ENCODE results near the gene BIVM.

BIVM gene

DNA sequence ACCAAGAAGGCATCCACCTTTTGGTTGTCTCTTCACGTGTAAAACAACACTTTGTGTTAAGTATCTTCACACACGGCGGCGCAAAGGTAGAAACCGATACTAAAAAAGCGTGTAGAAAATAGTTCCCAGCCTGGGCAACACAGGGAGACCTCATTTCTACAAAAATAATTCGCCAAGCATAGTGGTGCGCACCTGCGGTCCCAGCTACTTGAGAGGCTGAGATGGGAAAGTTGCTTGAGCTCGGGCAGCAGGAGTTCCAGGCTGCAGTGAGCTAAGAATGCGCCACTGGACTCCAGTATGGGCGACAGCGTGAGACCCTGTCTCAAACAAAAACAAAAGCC, 46.3 kb downstream of the BIVM start:
- DNase-seq (ENCODE audit: low read depth): no peak

DNA sequence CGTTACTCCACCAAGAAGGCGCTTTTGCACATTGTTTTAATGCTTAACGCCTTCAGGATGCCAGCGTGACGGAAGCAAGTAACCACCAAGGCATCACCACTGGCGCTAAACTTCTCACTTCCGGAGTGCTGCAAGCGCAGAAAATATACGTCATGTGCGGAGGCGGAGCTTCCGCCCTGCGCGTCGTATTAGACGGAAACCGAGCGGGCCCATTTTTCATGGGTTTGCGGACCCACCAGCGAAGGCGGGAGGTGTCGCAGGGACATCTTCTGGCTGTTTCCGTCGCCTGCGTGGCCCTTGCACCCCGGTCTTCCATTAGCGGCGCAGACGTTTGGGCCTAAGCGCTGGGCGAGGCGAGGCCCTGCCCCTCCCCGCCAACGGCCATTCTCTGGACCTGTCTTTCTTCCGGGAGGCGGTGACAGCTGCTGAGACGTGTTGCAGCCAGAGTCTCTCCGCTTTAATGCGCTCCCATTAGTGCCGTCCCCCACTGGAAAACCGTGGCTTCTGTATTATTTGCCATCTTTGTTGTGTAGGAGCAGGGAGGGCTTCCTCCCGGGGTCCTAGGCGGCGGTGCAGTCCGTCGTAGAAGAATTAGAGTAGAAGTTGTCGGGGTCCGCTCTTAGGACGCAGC, 46.8 kb downstream of the BIVM start, which contains the start of gene ERCC5:
TSS of gene ERCC5 (plus strand) at position 403 of the 631 bp plus-strand sequence. CDS start 235 bp downstream, outside the sequence.
- DNase-seq (ENCODE audit: low read depth): peak; percentile 98

DNA sequence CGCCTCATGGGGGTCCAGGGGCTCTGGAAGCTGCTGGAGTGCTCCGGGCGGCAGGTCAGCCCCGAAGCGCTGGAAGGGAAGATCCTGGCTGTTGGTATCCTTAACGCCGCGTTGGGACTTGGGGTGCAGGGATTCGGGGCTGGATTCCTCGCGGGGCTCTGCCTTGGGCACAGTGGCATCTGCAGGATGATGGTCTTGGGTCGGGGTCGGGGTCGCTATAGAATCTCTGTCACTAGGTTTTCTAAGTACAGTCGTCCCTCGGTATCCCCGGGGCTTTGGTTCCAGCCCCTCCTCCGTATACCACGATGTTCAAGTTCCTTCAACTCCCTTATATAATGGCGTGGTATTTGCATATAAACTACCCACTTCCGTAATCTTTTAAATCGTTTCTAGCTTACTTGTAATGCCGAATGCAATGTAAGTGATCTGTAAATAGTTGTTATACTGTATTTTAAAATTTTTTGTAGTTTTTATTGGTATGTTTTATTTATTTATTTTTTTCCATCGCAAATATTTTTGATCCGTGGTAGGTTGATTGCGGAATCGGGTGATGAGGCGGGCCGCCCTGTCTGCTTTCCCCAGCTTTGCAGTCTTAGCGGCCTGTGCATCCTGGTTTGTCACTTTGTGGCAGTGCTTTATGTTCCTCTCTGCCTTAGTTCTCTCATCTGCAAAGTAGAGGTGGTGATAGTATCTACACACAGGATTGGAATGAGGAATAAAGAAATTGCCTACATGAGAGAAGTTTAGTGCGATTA, 47.5 kb downstream of the BIVM start:
- DNase-seq (ENCODE audit: low read depth): peak; percentile 32

DNA sequence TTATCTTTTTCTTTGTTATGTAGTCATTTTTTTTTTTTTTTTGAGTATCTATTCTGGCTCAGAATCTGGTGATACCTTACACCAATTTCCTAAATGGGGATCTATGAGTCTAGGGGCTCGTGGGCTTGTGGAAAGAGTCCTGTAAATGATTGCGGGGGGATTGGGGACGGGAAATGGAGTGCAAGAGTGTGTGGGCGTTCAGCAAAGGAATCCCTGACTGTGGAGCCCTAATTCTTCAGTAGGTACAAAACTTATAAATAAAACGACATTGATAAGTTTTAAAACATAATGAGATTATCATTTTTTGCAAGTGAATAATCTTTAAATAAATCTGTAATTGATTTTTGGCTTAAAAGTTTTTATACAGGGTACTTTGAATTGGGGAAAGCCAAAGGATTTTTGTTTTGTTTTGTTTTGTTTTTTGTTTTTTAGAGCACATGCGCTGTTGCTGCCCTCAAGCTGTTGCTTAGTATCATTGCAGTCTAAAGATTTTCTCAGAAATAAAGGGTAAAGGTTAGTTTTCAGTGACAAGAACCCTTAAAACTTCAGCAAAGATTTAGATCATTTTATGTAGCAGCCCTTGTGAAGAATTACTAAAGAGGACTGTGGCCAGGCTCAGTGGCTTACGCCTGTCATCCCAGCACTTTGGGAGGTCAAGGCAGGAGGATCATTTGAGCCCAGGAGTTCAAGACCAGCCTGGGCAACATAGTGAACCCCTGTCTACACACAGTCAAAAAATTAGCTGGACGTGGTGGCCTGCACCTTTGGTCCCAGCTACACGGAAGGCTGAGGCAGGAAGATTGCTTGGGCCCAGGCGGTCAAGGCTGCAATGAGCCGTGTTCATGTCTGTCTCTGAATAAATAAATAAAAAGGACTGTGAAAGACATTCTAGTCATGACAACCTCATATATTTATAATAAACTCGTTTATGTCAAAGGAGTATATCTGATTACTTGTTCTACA, 48.6 kb downstream of the BIVM start:
- DNase-seq (ENCODE audit: low read depth): peak; percentile 36

DNA sequence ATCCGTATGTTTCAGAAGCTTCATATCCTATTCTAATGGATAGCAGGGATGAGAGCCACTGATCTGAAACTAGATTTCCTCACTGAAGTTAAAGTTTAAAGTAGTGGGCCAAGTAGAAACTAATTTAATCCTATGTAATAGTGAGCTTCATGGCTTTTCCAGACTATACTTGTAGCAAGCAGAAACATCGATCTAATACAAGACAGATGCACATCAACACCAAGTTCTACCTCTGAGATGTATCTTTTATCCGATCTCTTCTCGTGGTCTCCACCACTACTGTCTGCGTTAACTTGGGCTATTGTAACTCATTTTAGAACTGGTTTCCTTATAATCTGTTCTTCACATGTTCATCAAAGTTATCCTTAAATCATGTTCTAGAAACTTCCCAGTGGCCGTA, 50.0 kb downstream of the BIVM start:
- no peak for DNase-seq (ENCODE audit: low read depth)

DNA sequence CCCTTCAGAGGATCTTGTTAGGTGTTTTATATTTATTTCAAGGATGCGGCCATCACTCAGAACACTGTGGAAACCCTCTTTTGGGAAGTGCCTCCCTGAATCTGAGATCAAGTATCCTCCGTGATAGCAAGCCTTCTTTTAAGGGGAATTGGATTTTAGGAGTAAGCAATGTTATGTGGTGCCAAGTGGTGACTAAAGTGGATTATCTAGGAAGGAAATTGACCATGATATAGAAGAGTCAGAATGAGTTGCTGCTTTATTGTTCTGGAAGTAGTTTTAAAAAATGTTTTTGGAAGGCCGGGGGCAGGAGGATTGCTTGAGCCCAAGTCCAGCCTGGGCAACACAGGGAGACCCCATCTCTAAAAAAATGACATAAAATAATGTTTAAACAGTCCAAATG, 53.6 kb downstream of the BIVM start:
- DNase-seq (ENCODE audit: low read depth): no peak

DNA sequence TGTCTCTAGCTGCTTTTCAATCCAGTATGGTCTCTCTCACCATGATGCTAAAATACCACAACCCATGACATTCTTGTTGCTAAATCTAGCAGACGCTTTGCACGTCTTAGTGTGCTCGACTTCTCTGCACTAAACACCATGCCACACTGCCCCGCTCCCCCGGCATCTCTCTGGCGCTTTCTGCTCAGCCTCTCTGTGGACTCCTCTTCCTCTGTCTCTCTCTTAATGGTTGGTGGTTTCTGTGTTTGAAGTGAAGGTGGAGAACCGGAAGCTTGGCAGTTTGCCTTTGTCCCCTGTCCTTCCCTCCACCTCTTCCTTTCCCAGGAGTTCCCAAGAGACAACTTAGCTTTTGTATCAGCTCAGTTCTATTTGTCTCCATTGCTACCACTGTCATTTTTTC, 55.8 kb downstream of the BIVM start:
- DNase-seq (ENCODE audit: low read depth): no peak

DNA sequence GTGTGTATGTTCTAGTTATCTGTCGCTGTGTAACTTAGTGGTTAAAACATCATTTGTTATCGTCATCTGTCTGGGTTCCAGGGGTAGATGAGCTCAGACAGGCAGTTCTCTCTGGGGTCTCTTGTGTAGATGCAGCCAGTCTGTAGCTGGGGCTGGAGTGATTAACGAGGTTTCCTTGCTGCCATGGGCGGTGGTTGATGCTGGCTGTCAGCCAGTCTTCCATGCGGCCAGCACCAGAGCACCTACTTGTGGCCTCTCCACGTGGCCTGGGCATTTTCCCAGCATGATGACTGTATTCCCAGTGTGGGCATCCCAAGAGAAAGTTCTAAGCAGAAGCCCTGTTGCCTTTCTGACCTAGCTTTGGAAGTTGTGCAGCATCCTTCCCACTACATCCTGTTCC, 57.6 kb downstream of the BIVM start:
- DNase-seq (ENCODE audit: low read depth): peak; percentile 21

DNA sequence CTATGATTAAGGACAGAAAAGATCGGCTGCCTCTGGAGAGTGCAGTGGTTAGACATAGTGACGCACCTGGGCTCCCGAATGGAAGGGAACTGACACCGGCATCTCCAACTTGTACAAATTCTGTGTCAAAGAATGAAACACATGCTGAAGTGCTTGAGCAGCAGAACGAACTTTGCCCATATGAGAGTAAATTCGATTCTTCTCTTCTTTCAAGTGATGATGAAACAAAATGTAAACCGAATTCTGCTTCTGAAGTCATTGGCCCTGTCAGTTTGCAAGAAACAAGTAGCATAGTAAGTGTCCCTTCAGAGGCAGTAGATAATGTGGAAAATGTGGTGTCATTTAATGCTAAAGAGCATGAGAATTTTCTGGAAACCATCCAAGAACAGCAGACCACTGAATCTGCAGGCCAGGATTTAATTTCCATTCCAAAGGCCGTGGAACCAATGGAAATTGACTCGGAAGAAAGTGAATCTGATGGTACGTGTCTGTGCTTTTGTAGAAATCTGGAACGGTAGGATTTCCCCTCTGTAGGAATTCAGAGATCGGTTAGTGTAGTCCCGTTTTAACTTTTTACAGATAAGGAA, 63.8 kb downstream of the BIVM start:
- no peak for DNase-seq (ENCODE audit: low read depth)

DNA sequence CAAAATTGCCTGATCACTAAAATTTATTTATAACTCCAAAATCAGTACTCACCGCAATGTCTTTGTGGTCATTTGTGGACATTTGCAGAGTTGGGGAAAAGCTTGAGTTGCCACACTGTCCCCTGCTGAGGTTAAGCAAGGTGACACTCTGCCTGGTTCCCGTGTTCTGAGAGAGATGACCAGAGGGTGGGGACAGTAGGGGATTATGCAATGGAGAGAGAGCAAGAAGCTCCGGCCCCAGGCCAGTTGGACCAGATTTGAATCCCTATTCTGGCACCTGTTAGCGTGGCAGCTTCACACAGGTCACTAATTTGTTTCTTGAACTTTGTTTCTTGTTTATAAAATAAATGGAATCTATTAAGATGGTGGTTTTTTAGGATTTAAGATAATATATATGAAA, 64.7 kb downstream of the BIVM start:
- no peak for DNase-seq (ENCODE audit: low read depth)

DNA sequence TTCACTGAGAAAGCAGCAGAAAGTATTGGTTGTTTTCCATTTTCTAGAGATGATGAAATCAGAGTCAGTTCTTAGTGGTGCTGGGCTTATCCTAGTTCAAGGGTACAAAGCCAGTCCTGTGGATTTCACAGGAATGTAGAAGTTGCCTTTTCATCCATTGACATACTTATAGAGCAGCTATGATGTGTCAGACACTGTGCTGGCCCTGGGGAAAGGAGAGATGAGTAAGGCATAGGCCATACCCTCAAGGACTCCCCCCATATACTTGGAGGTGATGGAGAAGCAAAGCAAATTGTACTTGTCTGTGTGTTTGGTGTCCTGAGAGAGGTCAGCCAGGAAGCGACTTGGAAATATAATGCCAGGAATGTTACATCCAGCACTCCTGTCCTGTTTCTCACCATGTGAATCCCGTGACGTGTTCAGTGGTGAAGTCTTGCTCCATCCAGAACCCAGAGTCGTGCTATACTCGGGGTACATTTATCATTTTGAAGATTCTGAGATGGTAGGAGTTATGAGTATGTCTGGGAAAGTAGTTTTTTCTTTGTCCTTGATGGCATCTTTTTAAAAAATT, 69.5 kb downstream of the BIVM start:
- no peak for DNase-seq (ENCODE audit: low read depth)

DNA sequence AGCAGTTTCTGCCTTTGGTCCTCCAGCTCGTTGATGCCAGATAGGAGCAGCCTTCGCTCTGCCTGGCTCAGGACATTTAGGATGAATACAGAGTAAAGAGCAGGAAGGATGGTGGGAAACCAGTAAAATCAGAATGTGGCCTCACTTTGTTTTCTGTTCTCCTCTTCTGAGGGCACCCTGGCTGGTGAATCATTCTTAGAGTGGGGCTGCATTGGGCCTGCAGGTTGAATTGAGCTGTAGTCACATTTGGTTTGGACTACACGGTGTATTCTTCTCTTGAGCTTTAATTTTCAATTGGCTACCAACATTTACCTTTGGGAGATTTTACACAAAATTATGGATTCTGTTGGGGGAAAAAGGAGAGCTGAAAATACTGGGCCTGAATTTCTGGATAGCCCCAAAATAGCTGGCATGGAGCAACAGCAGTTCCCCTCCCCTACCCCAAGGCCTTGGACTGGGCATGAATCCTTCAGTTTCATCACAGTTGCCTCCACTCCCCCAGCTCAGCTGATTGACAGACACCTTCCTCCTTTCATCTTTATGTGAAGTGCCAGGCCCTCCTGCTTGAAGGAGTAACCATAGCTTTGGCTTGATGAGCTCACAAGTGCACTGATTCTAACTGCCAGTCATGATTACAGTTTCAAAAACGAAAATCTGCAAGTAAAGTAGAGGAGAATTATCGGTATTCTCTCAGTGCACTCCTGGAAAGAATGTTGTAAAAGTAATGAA, 71.2 kb downstream of the BIVM start:
- DNase-seq (ENCODE audit: low read depth): no peak

DNA sequence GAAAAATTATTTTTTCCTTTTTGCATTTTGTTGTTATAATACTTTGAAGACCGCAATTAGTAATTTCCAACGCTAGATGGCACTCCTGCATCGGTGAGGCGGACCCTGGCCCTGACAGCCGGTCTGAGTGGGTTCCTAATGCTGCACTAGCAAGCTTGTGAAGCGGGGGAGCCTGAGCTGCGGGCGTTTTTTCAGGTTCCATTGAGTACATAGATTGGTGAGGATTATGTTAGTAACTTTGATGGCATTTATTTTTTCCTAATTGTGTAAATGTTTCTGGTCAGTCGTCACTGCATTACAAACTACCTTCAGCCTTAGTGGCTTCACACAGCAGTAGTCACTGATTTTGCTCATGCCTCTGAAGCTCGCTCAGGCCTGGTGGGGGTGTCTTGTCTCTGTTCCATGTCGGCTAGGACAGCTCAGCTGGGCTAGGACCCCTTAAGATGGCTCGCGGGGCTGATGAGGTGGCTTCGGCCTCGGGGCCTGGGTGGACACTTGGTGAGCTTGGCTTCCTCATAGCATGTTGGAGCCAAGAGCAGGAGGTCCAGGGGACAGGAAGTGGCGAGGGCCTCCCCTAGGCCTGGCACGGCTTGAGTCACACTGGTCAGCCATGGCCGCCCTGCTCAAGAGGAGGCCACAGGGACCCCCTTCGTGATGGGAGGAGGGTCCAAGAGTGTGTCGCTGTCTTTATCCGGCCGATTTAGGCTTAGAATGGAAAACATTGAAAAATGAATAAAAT, 71.9 kb downstream of the BIVM start:
- DNase-seq (ENCODE audit: low read depth): peak; percentile 37

DNA sequence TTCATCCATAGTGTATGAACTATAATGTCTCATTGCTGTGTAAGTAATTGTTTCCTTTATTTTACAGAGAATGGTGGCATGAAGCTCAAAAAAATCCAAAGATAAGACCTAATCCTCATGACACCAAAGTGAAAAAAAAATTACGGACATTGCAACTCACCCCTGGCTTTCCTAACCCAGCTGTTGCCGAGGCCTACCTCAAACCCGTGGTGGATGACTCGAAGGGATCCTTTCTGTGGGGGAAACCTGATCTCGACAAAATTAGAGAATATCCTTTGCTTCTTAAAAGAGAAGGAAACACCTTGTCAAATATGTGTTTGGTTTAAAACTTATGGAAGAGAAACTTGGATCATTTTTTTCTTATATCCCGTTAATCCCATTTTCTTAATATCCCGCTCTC, 73.2 kb downstream of the BIVM start:
- no peak for DNase-seq (ENCODE audit: low read depth)

DNA sequence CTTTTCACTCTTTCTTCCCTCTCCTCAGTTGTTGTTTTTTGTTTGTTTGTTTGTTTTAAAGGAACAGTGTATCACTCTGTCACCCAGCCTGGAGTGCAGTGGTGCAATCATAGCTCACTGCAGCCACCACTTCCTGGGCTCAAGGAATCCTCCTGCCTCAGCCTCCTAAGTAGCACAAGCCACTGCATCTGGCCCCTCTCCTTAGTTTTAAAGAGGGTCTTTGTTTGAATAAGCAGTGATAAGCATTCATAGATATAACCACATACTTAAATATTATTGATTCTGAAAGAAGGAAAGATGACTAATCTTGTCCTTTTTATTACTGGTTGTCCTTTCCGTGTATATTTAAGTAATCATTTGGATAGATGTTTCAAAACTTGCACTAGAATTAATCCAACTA, 73.6 kb downstream of the BIVM start:
- DNase-seq (ENCODE audit: low read depth): no peak

DNA sequence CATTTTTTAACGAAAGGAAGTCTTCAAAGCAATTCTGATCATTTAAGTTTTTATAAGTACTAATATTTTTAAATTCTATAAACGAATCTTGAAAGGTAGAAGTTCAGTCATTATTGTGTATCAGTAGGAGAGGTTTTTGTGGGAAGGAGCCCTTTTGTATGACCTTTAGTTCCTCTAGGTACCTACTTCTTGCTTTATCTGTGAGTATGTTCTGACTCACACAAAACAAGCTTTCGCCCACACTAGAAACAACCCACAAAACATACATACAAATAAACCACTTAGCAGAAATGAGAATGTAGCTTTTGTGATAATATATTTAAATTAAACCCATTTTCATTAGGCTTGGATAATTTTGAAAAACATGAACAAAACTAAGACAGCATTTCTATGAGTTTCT, 74.7 kb downstream of the BIVM start:
- no peak for DNase-seq (ENCODE audit: low read depth)

DNA sequence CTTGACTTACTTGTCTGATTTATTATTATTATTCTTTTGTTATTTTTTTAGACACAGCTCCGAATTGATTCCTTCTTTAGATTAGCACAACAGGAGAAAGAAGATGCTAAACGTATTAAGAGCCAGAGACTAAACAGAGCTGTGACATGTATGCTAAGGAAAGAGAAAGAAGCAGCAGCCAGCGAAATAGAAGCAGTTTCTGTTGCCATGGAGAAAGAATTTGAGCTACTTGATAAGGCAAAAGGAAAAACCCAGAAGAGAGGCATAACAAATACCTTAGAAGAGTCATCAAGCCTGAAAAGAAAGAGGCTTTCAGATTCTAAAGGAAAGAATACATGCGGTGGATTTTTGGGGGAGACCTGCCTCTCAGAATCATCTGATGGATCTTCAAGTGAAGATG, 76.3 kb downstream of the BIVM start:
- DNase-seq (ENCODE audit: low read depth): no peak

DNA sequence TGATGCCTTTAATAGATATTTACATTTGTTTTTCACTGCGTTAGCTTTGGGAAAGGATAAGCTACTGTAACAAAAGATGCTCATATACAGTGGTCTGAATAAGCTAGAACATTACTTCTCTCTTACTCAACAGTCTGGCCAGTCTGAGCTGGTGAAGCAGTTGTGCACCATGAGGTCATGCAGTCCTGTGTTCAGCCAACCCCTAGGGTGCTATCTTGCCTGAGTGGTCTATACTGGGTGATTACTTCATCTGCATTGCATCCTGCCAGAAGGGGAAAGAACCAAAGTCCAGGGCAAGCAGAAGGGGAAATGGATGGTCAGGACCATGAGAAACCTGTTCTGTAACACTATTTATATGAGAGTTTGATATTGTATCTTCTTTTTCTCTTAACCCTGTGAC, 78.4 kb downstream of the BIVM start:
- DNase-seq (ENCODE audit: low read depth): peak; percentile 2

DNA sequence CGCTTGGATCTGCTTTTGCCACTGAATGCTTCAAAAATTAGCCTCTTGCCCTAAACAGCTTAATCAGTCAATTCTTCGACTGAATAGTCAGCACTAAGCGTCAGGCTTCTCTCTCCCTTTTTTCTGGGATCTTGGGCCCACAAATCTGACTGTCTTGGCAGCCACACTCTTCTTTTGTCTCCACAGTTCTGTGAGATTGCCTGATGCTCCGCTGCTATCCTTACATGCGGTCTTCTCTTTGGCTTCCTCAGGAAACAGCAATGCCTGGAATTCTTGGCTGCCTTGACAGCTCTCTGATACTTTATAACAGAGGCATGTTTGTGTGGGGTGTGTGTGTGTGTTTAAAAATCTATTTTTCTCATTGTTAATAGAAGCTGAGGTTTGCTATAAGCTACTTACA, 79.6 kb downstream of the BIVM start:
- peak; percentile 25 for DNase-seq (ENCODE audit: low read depth)

DNA sequence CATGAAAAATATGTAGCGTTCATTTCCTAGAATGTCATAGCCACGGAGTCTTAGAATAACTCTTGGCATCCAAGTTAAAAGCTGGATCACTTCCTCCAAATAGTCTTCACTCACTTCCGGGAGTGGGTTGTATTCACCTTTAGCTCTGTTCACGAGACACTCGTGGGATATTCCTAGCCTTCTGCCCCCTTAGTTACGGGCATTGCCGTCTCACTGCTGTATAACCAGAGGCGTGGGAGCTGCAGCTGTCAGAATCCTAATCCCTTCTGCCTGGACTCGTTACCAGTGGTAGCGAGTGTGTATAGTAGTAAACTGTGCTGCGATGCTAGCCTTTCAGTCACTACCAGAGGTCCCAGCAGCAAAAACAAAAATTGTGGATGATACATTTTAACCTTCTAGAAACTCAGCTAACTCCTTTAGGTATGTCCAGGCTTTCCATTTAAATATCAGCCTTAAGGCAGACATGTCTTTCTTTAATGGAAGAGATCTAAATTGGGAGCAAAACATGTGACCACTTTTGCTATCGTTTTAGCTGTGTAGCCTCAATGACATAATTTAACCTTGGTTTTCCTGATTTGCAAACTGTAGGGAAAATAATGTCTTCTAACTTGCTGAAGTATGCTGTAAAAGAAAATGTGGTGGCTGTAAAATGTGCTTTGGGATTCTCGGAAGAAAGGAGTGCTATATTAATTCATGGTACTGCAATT, 81.0 kb downstream of the BIVM start:
- no peak for DNase-seq (ENCODE audit: low read depth)

Measured in fibroblast of gingiva (primary cell).